ENCODE results near the gene YTHDC1.

Gene YTHDC1

DNA sequence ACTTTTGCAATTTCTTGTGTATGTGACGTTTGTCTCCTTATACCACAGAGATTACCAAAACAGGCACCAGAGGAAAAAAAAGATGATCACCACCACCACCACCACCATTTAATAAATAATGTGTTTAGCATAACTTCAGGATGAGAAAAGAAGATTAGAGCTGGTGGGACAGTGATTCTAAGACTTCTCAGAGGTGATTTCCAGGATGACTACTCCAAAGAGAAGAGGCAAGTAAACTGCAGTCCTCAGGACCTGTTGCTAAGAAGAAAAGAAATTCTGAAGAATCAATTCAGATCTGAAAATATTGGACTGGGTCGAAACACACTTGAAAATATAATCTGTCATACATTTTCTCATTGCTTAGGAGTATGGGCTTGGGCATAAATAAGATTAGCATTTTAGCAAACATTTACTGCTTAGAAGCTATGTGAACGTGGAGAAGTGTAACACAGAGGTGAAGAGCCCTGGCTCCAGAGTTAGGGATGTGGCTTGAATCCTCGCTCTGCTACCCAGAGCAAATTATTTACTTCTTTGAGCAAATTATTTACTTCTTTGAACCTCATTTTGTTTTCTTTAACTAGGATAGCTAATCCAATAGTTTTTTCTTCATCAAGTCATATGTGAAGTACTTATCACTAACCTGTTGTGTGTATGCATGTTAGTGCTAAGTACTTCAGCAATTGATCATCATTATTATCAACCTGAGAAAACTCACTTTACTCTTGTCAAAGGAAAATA lies 10.5 kb upstream of the YTHDC1 start:
- DNase-seq (ENCODE audit: extremely low read depth in 1 of 2, low read depth in 1 of 2): no peak

- no peak for DNase-seq (ENCODE audit: extremely low read depth in 1 of 2, low read depth in 1 of 2)
These were observed 9.6 kb upstream of the YTHDC1 start for GRCh38 chr4:68359508-68359907.

GRCh38 chr4:68358988-68359387 lies 9.1 kb upstream of the YTHDC1 start:
- DNase-seq (ENCODE audit: extremely low read depth in 1 of 2, low read depth in 1 of 2): no peak

DNA sequence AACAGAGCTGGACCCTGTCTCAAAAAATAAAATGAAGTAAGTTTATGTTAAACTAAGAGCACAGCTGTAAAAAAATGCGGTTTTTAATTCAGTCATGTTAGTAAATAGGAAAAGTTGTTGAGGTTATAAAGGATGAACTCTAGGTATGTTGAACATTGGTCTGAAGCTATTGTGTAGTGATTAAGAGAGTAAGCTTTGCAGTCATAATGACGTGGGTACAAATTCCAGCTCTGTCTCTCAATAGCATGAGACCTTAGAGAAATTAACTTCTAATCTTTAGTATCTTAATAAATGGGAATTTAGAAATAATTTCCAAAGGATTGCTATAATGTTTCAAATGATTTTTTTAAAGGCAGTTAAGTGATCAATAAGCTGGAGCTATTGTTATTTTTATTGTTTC lies 2.9 kb upstream of the YTHDC1 start:
- no peak for DNase-seq (ENCODE audit: extremely low read depth in 1 of 2, low read depth in 1 of 2)

DNA sequence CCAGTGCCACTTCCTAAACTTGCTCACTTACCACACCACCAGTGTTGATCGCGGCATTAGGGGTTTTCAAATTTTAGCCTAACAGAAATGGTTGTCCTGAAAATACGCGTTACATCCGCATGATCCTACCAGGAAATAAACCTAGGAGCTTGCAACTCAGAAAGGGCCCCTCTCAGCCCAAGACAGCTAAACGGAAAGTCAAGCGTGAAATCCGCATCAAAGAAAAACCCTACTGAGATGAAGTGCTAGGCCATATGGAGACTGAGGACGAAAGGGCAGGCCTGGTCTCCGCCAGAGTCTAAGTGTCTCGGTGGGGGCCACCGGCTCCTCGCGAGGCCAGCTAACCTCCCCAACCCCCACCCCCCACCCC lies 626 bp downstream of the YTHDC1 start:
- DNase-seq (ENCODE audit: extremely low read depth in 1 of 2, low read depth in 1 of 2): no peak

DNA sequence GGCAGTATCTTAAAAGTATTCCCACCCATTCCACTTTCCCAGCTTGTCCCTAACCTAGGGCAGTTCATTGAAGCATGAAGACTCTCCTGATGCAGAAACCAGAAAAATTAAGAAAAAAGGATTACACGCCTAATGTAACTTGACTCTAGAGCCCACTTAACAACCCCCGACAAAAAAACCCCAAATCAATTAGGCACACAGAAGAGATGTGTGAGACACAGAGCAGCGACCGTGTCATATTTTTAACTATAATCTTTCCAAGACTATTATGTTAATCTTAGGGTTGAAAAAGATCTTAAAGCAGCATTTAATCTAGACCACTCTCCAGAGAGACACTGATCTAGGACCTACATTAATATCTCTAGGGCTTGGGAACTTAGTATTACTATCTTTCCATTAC lies 1.3 kb downstream of the YTHDC1 start:
- no peak for DNase-seq (ENCODE audit: extremely low read depth in 1 of 2, low read depth in 1 of 2)

DNA sequence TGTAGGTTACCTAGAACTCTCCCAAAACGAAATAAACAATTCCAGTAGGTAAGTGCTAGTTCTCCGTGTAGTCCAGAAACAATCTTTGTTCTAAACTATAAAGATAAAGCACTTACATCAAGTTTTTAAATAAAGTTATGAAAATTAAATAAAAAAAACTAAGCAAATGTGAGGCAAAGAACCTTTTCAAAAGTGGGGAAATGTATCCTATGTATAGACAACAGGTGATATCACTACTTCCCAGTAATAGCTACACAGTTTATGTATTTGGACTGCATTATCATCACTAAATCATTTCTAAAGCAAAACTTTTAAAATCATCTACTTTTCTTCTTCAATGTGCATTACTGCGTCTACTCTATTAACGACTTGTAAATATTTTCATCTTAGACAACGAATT lies 2.0 kb downstream of the YTHDC1 start:
- DNase-seq (ENCODE audit: extremely low read depth in 1 of 2, low read depth in 1 of 2): no peak

DNA sequence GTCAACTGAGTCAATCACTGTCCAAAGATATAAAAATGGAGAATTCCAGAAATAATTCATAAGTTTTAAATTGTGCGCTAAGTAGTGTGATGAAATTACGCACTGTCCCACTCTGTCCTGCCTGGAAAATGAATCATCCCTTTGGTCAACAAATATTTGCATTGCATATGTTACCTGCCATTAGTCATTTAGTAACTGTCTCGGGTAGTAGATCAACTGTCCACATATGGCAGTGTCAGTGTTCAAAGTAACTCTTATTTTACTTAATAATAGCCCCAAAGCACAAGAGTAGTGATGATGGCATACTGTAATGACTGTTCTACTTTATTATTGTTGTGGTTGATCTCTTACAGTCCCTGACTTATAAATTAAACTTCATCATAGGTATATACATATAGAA lies 3.4 kb downstream of the YTHDC1 start:
- no peak for DNase-seq (ENCODE audit: extremely low read depth in 1 of 2, low read depth in 1 of 2)

DNA sequence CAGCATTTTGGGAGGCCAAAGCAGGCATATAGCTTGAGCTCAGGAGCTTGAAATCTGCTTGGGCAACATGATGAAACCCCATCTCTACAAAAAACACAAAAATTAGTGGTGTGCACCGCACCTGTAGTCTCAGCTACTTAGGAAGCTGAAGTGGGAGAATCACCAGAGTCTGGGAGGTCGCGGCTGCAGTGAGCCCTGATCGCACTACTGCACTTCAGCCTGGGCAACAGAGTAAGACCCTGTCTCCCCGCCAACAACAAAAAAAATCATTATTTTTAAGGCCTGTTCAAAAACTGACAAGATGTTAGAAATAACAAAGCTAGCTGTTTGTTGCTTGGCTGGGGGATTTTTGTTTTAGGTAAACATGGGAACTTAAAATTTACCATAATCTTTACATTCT lies 5.1 kb downstream of the YTHDC1 start:
- no peak for DNase-seq (ENCODE audit: extremely low read depth in 1 of 2, low read depth in 1 of 2)

DNA sequence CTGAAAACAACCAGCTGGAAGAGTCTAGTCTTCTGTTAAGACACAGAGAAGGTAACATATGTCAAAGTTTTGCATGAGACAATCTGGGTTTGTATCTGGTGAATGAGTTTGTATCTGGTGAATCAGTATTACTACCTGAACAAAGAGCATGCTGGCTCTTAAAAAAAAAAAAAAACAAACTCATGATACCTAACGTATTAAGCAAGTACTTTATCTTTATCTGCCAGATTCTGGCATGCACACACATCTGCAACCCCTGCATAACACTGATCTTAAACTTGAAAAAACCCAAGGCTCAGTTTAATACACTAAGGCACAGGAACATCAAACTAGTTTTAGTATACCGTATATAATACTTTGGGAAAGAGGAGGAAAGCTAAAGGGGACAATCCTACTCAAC lies 5.8 kb downstream of the YTHDC1 start:
- no peak for DNase-seq (ENCODE audit: extremely low read depth in 1 of 2, low read depth in 1 of 2)

DNA sequence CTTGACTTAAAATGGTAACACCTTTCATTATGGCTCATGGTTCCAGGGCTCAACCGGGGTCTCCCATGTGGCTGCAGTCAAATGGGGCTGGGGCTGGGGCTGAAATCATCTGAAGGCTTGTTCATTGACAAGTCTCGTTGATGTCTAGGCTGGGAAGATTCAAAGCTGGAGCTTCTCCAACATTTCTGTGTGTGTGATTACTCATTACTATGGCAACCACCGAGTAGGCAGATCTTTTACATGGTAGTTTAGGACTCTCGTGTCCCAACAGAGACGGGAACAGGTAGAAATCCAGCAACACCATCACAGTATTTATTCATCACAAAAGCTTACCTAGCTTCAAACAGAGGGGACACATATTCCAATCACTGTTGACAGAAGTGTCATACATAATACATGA lies 7.8 kb downstream of the YTHDC1 start:
- DNase-seq (ENCODE audit: extremely low read depth in 1 of 2, low read depth in 1 of 2): no peak

GRCh38 chr4:68338625-68339024 lies 11.3 kb downstream of the YTHDC1 start:
- DNase-seq (ENCODE audit: extremely low read depth in 1 of 2, low read depth in 1 of 2): no peak

- no peak for DNase-seq (ENCODE audit: extremely low read depth in 1 of 2, low read depth in 1 of 2)
These were observed 12.4 kb downstream of the YTHDC1 start for GRCh38 chr4:68337522-68337921.

GRCh38 chr4:68337004-68337403 lies 12.9 kb downstream of the YTHDC1 start:
- no peak for DNase-seq (ENCODE audit: extremely low read depth in 1 of 2, low read depth in 1 of 2)

DNA sequence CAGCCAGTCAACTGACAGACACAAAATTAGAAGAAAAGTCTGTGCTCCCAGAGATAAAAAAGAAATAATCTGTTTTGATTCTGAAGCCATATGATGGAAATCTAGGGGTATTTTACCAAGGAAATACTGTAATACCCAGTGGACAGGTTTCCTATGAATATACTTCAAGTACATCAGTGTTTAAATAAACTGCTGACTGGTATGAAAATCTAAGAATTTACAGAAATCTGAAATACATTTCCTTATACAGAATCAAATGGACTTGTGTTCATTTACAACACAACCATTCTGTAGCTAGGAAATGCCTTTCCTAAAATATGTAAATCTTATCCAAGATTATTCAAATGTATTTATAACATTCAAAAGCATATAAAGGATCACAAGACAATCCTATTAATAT lies 13.4 kb downstream of the YTHDC1 start:
- no peak for DNase-seq (ENCODE audit: extremely low read depth in 1 of 2, low read depth in 1 of 2)

DNA sequence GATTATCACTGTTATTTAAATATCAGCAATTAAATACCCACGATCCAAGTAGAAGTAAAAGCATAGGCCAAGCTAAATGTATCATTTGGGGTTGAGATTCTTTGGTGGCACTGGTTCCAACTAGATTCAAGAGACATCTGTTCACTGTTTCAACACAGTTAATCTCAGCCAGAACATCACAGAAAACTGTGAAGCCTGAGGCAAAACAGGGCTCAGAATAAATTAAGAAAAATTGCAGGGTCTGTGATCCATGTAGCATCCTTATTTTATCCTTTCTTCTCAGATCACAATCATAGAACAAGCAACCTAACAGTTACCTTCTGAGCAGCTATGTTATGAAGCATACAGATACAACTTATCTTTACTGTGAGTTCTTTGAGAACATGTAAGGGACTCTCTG lies 23.7 kb downstream of the YTHDC1 start:
- DNase-seq (ENCODE audit: extremely low read depth in 1 of 2, low read depth in 1 of 2): no peak

DNA sequence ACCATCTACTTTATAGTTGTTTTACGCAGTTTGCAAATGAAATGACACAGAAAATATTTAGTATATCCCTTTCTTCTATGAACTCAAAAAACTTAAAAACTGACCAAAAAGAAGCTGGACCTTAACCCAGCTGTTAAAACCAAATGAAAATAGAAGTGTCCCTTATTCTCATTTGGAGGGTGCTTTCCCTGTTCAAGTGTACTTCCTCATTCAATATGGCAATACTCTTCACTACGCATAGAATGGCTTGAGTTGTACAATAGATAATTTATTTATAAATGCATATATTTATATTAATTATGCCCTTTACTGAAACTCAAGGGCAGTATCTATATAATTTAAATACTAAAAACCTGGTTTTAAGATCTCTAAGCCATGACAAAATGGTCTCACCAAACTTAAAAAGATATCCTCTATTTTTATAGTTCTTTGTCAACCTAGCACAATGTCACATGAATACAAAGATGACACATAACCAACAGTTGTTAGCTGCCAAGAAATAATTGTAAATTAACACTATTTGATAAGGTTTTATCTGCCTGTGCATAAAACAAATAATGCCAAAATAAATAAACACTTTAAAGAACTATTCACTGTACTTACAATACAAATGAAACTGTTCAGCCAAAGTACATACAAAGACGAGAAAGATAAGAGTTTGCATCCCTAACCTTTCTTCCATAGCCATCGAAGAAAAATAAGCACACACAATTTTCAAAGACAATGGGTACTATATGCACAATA lies 25.2 kb downstream of the YTHDC1 start:
- no peak for DNase-seq (ENCODE audit: extremely low read depth in 1 of 2, low read depth in 1 of 2)

GRCh38 chr4:68319040-68319439 lies 30.9 kb downstream of the YTHDC1 start:
- no peak for DNase-seq (ENCODE audit: extremely low read depth in 1 of 2, low read depth in 1 of 2)

DNA sequence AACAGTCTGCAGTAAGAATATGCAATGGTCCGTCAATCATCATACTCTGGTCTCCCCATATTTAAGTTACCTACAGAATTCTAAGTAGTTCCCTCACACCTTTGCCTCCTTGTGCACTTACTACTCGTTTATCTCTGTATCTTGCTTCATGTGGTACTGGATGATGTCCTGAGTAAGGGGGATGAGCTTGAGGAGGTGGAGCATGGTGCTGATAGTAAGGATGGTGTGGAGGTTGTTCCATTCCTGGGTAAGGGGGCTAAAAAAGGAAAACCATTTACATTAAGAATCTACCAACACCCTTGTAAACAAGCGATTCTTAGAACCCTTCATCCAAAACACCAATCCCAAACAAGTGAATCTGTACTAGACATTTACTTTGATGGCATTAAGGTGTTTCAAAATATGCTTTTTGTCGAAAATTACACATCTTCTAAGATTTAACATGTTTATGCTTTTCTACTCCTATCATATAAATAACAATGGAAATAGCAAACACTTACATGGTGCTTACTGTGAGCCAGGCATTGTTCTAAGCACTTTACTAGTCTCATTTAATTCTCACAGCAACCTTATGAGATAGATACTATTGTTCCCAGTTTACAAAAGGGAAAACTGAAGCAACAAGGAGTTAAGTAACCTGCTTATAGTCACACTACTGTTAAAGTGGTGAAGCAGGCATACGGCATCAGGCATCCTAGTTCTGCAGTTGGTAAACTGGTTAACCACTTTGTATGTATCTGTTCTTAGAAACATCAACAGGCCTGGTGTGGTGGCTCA lies 33.5 kb downstream of the YTHDC1 start:
- DNase-seq (ENCODE audit: extremely low read depth in 1 of 2, low read depth in 1 of 2): no peak

GRCh38 chr4:68310651-68311247 lies 39.1 kb downstream of the YTHDC1 start:
- DNase-seq (ENCODE audit: extremely low read depth in 1 of 2, low read depth in 1 of 2): no peak

DNA sequence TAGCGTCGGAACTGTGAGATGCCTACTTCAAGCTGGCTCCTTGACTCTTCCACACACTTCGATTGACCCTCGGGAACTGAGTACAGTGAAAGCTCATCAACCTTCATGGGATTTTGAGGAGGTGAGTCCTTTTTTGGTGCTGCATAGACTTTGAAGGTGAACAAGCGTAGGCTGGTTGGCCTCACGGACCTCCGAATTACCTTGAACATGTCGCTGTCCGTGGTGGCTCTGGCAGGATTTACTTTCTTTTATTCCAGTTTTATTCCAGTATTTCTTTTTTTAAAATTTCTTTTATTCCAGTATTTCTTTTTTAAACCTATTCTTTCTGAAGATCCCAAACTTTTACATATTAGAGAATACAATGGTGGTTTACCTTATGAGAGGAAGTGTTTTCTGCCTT lies 45.2 kb downstream of the YTHDC1 start:
- no peak for DNase-seq (ENCODE audit: extremely low read depth in 1 of 2, low read depth in 1 of 2)
